Rectal smooth muscle tissue (tissue), 1 donor: ENCODE data around the gene CREB3L1.

Source experiments
- H3K27ac ChIP-seq: one replicate; pipeline ENCODE4 v1.7.0; 2013; ENCODE audit warnings: low read depth, low read length, inconsistent platforms
- H3K27me3 ChIP-seq: one replicate; pipeline ENCODE4 v1.7.0; 2013; ENCODE audit warnings: low read length; ENCODE audit not compliant: control insufficient read depth, insufficient read depth
- H3K36me3 ChIP-seq: one replicate; pipeline ENCODE4 v1.7.0; 2013; ENCODE audit warnings: low read length; ENCODE audit not compliant: control insufficient read depth, insufficient read depth
- H3K4me1 ChIP-seq: one replicate; pipeline ENCODE4 v1.7.0; 2013; ENCODE audit warnings: low read length; ENCODE audit not compliant: control insufficient read depth, insufficient read depth
- H3K4me3 ChIP-seq: one replicate; pipeline ENCODE4 v1.7.0; 2013; ENCODE audit warnings: low read length
- H3K9ac ChIP-seq: one replicate; pipeline ENCODE4 v1.7.0; 2013; ENCODE audit warnings: low read length

The CREB3L1 gene

DNA sequence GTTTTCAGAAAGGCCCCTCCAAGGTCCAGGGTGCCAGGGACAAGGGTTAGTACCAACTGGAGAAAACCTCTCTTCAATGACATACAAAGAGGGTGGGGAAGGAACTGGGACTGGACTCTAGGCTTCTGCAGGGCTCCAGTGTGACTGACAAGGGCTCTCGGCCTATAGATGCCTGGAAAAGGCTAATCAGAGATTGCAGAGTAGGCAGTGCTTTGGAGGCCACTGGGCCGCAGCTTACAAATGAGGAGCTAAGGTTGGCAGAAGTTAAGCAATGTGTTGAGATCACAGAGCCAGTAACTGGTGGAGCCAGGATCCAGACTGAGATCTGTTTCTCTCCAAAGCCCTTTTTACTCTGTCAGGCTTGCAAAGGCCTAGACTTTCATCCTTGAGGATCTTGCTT lies 62.4 kb downstream of the CREB3L1 start:
- H3K4me3 ChIP-seq: no peak overlapping the region
- no peak overlapping the region for H3K9ac ChIP-seq
- H3K36me3 ChIP-seq: no peaks in the 10 kb centered on the region
- H3K27ac ChIP-seq: no peak overlapping the region
- no peaks in the 10 kb centered on the region for H3K27me3 ChIP-seq
- peaks cover 13% of the 10 kb centered on the region for H3K4me1 ChIP-seq

DNA sequence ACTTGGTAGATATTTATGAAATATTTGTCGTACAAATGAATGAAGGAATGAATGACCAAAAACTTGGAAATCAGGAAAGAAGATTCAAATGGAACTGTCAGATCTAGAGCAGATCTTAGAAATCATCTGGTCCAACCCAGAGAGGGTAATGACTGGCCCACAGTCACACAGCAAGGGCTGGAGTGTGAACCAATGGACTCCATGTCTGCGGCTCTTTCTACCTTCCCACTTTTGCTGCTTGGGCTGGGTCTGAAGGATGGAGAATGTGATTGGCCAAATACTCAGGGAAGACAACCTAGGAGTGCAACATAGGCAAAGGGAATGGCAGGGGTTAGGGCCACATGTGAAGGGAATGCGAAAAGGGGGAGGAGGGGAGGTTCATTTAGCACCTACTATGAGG lies 64.0 kb downstream of the CREB3L1 start:
- Histone ChIP-seq H3K27ac (no peak overlapping the region), H3K4me3 (no peak overlapping the region), H3K9ac (no peak overlapping the region), H3K4me1 (peaks cover 13% of the 10 kb centered on the region), H3K36me3 (no peaks in the 10 kb centered on the region), H3K27me3 (no peaks in the 10 kb centered on the region)

DNA sequence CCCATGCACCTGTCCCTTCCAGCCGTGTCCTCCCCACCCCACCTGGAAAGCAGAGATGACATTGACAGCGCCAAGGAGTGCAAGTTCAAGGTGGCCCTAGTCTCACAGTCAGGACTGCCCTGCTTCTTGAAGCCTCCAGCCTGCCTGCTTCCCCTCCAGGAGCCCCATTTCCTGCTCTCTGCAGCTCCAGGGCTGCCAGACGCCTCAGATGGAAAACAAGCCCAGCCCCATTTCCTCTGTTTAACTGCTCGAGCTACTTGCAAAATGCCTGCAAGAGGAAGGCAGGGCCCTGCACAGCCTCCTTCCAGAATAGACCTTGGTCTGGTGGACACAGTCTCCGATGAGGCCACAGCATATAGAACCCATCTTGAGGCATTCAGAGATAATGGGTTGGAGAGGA lies 64.8 kb downstream of the CREB3L1 start:
- Histone ChIP-seq H3K27ac (no peak overlapping the region), H3K9ac (no peak overlapping the region), H3K36me3 (no peaks in the 10 kb centered on the region), H3K4me1 (peaks cover 13% of the 10 kb centered on the region), H3K4me3 (no peak overlapping the region), H3K27me3 (no peaks in the 10 kb centered on the region)

DNA sequence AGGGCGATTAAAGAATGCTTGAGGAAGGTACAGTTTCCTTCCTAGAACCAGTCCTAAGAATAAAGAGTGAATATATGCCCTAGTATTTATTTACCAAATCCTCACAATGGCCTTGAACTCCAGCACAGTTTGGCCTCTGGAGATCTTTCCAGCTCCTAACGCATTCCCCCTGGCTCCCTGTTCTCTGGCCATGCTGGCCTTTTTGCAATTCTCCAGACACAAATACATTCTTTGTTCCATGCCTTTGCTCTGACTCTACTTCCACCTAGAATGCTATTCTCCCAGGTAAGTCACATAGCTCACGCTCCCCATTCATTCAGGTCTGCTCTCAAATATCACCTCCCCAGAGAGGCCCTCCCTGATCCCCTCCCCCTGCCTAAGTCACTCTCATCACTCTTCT lies 66.1 kb downstream of the CREB3L1 start:
- H3K4me1 ChIP-seq: peaks cover 17% of the 10 kb centered on the region
- no peak overlapping the region for H3K27ac ChIP-seq
- H3K36me3 ChIP-seq: no peaks in the 10 kb centered on the region
- no peaks in the 10 kb centered on the region for H3K27me3 ChIP-seq
- no peak overlapping the region for H3K4me3 ChIP-seq
- H3K9ac ChIP-seq: no peak overlapping the region

DNA sequence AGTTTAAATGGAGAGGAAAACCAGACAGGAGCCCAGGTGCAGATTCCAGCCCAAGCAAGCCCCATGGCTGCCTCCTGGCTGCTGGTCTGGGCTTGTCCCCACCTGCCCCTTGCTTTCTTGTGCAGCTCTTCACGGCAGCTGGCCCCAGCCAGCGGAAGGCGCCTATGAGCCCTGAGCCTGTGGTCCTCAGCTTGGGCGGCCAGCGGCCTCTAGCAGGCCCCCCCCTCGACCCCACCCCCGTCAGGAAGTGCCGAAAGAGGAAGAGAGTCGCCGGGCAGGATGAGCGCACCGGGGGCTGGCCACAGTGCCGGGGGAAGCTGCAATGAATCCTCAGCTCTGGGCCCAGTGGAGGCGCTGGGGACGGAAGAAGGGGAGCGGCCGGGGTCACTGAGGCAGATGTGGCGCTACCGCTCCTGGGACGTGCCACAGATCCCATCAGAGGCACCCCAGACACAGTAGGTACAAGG lies 67.7 kb downstream of the CREB3L1 start:
- no peaks in the 10 kb centered on the region for H3K27me3 ChIP-seq
- peaks cover 5% of the 10 kb centered on the region for H3K4me1 ChIP-seq
- H3K9ac ChIP-seq: no peak overlapping the region
- H3K36me3 ChIP-seq: no peaks in the 10 kb centered on the region
- H3K27ac ChIP-seq: no peak overlapping the region
- H3K4me3 ChIP-seq: peak overlapping the region; percentile 56

DNA sequence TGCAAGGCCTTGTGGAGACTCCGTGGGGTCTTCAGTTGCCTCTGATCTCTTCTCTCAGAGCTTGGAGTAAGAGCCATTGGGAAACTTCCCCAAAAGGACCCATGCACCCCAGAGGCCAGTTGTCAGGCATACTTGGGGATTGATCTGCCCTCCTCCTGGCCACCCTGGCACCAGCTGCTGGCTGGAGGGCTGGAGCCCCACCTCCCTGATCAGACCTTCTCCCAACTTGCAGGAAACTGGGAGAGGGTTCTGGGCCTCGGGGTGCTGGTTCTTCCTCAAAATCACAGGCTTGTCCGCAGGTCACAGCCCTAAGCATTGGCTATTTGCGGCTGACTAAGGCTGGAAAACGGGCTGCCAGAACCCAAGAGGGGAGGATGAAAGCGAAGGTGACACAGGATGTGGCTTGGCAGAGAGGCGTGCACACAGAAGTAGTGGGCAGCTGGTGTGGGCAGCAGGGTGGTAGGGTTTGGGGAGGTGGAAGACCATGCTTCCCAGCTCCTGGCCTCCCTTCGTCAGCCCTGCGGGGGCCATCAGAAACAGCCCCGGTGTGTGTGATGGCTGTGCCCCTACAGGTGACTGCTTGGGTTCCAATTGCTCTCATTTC lies 68.5 kb downstream of the CREB3L1 start:
- Histone ChIP-seq H3K27ac (no peak overlapping the region), H3K4me1 (peaks cover 5% of the 10 kb centered on the region), H3K27me3 (no peaks in the 10 kb centered on the region), H3K36me3 (no peaks in the 10 kb centered on the region), H3K4me3 (peak overlapping the region; percentile 56), H3K9ac (peak overlapping the region; percentile 11)

DNA sequence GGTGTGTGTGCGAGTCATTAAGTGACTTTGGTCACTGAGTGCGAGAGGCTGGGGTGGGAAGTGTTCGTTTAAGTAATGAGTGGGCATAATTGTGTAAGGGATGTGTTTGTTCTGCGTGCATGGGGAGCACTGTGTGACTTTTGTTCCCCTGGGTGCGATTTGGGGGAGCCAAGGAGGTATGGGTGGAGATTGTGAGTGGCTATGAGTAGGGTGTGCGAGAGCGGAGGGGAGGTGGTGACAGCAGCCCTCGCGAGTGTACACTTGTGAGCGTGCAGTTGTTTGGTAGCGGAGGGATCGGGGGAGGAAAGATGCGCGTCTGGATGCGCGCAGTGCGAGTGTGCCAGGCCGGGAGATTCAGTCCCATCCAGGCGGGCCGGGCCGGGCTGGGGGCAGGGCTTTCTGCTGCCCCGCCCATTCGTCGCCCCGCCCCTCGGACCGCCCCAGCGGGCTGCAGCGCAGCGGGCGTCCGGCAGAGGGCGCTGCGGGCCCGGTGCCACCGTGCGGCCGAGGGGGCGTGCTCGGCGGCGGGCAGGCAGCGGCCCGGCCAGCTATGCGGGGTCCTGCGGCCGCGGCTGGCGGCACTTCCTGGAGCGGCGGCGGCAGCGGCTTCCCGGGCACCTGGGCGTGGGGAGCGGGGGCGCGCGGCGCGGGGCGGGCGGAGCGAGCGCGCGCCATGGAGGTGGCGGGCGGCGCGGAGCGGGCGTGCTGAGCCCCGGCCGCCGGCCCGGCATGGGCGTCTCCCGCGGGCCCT lies 69.6 kb downstream of the CREB3L1 start, which contains the start of gene DGKZ:
DGKZ (plus strand) TSS at position 578 of the 751 bp plus-strand sequence. CDS start 197 bp downstream, outside the sequence.
- Histone ChIP-seq H3K27me3 (no peaks in the 10 kb centered on the region), H3K4me3 (peak within 1 kb of the TSS; percentile 87), H3K9ac (peak within 1 kb of the TSS; percentile 67), H3K4me1 (peaks cover 5% of the 10 kb centered on the region), H3K36me3 (no peaks in the 10 kb centered on the region), H3K27ac (no peak within 1 kb of the TSS)

DNA sequence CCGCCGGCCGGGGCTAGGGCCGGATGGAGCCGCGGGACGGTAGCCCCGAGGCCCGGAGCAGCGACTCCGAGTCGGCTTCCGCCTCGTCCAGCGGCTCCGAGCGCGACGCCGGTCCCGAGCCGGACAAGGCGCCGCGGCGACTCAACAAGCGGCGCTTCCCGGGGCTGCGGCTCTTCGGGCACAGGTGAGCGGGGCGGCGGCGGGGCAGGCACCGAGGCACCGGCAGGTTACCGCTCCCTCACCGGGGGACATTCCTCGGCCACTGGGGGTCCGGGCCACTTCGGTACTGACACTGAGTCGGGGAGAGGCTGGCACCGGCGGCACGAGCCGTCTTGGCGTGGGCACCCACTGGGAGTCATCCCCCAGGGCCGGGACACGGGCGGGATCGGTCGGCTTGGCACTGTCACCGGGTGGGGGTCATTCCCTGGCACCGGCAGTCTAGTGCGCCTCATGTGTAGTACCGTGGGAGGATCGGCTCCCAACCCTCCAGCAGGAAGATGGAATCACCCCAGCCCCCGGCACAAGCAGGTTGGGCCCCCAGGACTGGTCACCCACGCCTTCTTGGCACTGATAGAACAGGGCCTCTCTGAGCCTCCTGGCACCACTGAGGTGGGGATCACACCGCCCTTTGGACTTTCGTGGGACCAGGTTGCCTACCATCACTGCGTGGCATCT lies 70.3 kb downstream of the CREB3L1 start:
- no peaks in the 10 kb centered on the region for H3K36me3 ChIP-seq
- no peaks in the 10 kb centered on the region for H3K27me3 ChIP-seq
- peaks cover 5% of the 10 kb centered on the region for H3K4me1 ChIP-seq
- no peak overlapping the region for H3K27ac ChIP-seq
- H3K4me3 ChIP-seq: peak overlapping the region; percentile 87
- peak overlapping the region; percentile 67 for H3K9ac ChIP-seq

DNA sequence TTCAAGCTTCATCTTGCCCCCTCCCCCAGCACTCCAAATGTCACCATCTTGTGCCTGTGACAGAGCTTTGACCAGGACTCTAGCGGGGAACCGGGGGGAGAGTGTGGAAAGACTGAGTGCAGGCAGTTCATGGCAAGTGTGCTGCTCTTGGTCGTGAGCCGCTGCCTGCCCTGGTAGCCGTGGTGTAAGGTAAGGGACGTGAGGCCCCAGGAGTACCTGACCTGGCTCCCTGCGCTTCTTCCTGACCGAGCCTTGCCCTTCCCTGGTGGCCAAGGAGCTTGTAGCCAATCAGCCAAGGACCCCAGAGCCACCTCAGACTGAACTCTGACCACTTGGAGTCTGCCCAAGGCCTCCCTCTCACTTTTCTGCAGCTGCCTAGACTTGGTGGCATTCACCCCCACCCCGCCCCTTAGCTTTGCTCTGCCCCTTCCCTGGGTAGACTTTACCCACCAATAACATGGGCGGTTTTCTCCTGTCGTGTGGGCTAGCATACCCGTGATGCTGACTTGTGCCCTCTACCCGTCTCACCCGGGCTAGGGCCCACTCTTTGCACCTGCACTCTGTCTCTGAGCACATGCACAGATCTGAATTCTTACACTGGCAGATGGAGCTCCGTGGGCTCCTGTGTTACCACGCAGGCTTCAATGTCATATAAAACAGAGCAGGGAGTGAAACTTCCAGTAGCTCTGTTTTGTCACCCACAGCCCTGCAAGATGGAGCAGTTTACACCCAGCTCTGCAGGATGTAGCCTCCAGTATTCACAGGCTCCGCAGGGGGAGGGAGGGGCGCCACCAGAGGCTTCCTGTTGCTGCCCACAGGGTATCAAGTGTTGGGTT lies 71.3 kb downstream of the CREB3L1 start:
- H3K4me3 ChIP-seq: peak overlapping the region; percentile 87
- H3K4me1 ChIP-seq: peaks cover 7% of the 10 kb centered on the region
- H3K27ac ChIP-seq: no peak overlapping the region
- H3K27me3 ChIP-seq: no peaks in the 10 kb centered on the region
- H3K36me3 ChIP-seq: no peaks in the 10 kb centered on the region
- H3K9ac ChIP-seq: no peak overlapping the region

DNA sequence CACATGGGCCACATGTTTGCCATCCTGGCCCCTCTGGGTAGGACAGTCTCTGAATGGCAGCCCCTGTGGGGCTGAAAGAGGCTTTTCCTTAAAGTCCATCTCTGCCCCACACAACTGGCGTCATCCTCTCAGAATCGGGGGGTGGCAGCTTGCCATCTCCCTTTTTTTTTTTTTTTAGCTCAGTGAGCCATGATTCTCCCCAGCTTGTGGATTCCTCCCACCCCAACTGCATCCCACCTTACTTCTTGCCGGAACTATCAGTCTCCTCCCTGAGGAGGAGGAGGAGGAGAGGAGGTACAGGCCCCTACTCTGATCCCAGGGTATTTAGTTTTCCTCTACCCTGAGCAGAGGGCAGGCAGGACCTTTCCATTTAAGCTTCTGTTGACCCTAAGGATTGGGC lies 73.2 kb downstream of the CREB3L1 start:
- Histone ChIP-seq H3K9ac (no peak overlapping the region), H3K27me3 (no peaks in the 10 kb centered on the region), H3K27ac (no peak overlapping the region), H3K36me3 (no peaks in the 10 kb centered on the region), H3K4me3 (no peak overlapping the region), H3K4me1 (peaks cover 7% of the 10 kb centered on the region)

DNA sequence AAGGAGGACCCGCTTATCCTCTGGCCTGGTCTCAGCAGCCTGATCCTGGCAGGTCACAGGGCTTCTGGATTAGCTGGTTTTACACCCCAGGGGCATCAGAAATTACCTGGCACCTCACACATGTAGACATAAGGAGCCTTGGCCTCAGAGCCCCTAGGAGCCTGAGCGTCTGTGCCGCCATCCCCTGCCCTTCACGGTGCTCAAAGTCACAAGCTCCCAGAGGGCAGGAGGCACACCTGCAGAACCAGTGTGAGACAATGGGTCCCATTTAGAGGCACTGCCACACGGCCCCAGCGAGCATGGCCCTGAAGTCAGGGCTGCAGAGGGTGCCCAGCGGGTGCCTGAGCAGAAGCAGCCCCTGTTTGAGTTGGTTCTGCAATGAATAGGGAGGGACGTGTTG lies 73.7 kb downstream of the CREB3L1 start:
- Histone ChIP-seq H3K4me3 (no peak overlapping the region), H3K4me1 (peaks cover 7% of the 10 kb centered on the region), H3K27me3 (no peaks in the 10 kb centered on the region), H3K27ac (no peak overlapping the region), H3K36me3 (no peaks in the 10 kb centered on the region), H3K9ac (no peak overlapping the region)

DNA sequence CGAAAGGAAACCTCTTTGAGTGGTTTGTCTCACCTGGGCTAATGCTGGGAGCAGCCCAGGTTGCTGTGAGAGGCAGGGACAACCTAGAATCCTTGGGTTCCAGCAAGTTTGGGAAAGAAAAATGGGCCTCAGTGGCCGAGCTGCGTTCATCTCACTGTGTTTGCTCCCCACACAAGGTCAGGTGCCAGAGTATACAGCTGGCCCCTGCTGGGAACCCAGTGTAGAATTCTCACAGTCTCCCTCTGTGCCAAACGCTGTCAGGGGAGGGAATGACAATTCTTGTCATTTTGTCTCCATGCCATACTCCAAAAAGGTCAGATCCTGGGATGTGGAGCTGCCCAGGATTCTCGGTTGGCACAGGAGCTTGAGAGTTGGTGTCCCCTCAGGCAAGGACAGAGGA lies 74.1 kb downstream of the CREB3L1 start:
- Histone ChIP-seq H3K4me1 (peaks cover 7% of the 10 kb centered on the region), H3K27ac (no peak overlapping the region), H3K36me3 (no peaks in the 10 kb centered on the region), H3K9ac (no peak overlapping the region), H3K4me3 (no peak overlapping the region), H3K27me3 (no peaks in the 10 kb centered on the region)
